Measurements from ENCODE around the gene KRTAP13-2.

DNA sequence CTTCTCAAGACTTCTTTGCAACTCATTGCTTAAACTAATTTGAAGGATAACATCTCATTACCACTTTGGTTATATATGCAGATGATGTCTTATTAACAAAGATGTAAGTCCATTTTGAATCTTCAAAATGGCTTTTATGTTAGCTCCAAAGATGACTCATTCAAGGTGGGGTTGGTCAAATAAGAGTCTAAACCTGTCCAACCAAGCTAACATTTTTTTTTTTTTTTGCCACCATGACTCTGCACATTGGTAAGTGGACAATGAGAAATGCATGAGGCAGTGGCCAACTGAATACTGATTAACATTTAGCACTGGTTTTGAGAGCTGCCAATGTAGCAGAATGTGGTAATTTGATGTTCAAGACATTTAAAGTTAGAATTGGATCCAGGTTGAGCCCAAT lies 34.3 kb downstream of the KRTAP13-2 start:
- TF ChIP-seq YY1 (IDR thresholded peaks at IDR 0.05; ENCODE audit: insufficient read depth, insufficient read length): no peak
- no peak for TF ChIP-seq SUZ12 (IDR thresholded peaks at IDR 0.05; ENCODE audit: extremely low read depth, insufficient read depth, insufficient read length)

Data from NT2/D1 (cell line).